ENCODE data around the gene SLC16A8.
"Not testable (repeated sequence)": the region's sequence is repeated elsewhere in the genome, so short reads cannot be mapped to it uniquely, and the experiment has no call there.

SLC16A8 gene

GRCh38 chr22:38083931-38084631, at the start of gene SLC16A8:
SLC16A8 (minus strand) TSS chr22:38084184; CDS start chr22:38082873, 1,311 bp downstream.
- DNase-seq = no peak

GRCh38 chr22:38133331-38133730, 49.3 kb upstream of the SLC16A8 start:
- DNase-seq = no peak

- DNase-seq = no peak
Measured at GRCh38 chr22:38132794-38133193, 48.8 kb upstream of the SLC16A8 start.

- no peak for DNase-seq
Measured at GRCh38 chr22:38132136-38132535, 48.2 kb upstream of the SLC16A8 start.

- DNase-seq = no peak
Measured at GRCh38 chr22:38131399-38131798, 47.4 kb upstream of the SLC16A8 start.

- DNase-seq = no peak
Measured at GRCh38 chr22:38129856-38130255, 45.9 kb upstream of the SLC16A8 start.

GRCh38 chr22:38129021-38129420, 45.0 kb upstream of the SLC16A8 start:
- DNase-seq = no peak

- no peak for DNase-seq
Measured at GRCh38 chr22:38127869-38128268, 43.9 kb upstream of the SLC16A8 start.

GRCh38 chr22:38126928-38127668, 43.1 kb upstream of the SLC16A8 start:
- DNase-seq = no peak

- peak in 1 of 2 donors; percentile 13 for DNase-seq
Measured at GRCh38 chr22:38125751-38126201, 41.8 kb upstream of the SLC16A8 start.

- DNase-seq = no peak
Measured at GRCh38 chr22:38125038-38125610, 41.1 kb upstream of the SLC16A8 start.

- DNase-seq = no peak
Measured at GRCh38 chr22:38124236-38124974, 40.4 kb upstream of the SLC16A8 start.

GRCh38 chr22:38122616-38123015, 38.6 kb upstream of the SLC16A8 start:
- DNase-seq = no peak

- DNase-seq = no peak
Measured at GRCh38 chr22:38120359-38121110, 36.6 kb upstream of the SLC16A8 start.

- DNase-seq = not testable (repeated sequence)
Measured at GRCh38 chr22:38118747-38119146, 34.8 kb upstream of the SLC16A8 start.

- no peak for DNase-seq
Measured at GRCh38 chr22:38118182-38118581, 34.2 kb upstream of the SLC16A8 start.

GRCh38 chr22:38117556-38117955, 33.6 kb upstream of the SLC16A8 start:
- not testable (repeated sequence) for DNase-seq

GRCh38 chr22:38115423-38116205, 31.6 kb upstream of the SLC16A8 start:
- DNase-seq = no peak

GRCh38 chr22:38114484-38115398, 30.8 kb upstream of the SLC16A8 start:
- DNase-seq = peak; percentile 57 to 81

- no peak for DNase-seq
Measured at GRCh38 chr22:38112381-38112780, 28.4 kb upstream of the SLC16A8 start.

All from hippocampal formation (tissue), 2 donors.